MV-4-11 (cell line): Measurements from ENCODE around the gene SH2D3A.
"Not testable (repeated sequence)": the region's sequence is repeated elsewhere in the genome, so short reads cannot be mapped to it uniquely, and the experiment has no call there.

ENCODE experiments used
- DNase-seq: peaks from one replicate; lab custom pipeline; 2025; lab: John Stamatoyannopoulos, UW

SH2D3A gene

DNA sequence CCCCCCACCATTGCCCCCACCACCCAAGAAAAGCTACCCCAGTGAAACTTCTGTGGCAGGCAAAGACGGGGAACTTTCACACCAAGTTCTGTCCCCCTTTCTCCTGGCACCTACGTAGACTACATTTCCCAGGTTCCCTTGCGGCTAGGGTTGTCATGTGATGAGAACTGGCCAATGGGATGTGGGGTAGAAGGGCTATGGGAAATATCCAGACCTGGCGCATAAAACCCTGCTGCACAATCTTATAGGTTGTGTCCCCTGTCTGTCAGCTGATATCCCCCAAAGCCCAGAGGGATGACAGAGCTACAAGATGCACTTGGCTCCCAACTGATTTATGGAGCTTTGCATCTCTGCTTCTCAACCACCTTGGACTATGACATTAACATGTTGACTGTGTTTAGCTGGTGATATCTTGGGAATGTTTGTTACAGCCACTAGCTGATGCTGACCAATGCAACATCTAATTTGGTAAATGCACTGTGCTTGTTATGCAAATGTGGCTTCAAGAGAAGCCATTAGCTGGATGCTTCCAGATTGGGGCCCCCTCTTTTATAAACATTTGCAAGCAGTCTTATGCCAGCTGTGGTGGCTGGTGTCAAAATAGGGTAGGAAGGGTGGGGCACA is 6.1 kb downstream of the SH2D3A start:
- DNase-seq = peak; percentile 46

DNA sequence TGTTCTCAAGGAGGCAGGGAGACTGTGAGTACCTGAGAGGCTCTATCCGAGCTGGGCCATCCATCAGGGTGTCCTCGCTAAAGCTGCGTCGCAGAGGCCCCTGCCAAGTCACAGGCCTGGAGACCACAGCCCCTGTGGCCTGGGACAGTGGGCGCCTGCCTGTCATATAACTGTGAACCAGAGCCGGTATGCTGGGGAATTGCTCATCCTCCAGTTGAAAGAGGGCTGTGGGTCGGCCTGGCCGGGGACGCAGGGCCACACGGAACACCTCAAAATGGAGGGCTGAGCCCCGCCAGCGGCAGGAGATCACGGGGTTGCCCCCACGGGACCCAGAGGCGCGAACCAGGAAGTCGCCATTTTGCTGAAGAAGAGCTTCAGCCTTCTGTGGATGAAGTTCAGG is 6.6 kb downstream of the SH2D3A start:
- no peak for DNase-seq

GRCh38 chr19:6754653-6755463 is 12.4 kb downstream of the SH2D3A start:
- DNase-seq = no peak

GRCh38 chr19:6754136-6754535 is 13.1 kb downstream of the SH2D3A start:
- DNase-seq = no peak

- peak; percentile 94 for DNase-seq
Observed at GRCh38 chr19:6753178-6754031, 13.8 kb downstream of the SH2D3A start.

DNA sequence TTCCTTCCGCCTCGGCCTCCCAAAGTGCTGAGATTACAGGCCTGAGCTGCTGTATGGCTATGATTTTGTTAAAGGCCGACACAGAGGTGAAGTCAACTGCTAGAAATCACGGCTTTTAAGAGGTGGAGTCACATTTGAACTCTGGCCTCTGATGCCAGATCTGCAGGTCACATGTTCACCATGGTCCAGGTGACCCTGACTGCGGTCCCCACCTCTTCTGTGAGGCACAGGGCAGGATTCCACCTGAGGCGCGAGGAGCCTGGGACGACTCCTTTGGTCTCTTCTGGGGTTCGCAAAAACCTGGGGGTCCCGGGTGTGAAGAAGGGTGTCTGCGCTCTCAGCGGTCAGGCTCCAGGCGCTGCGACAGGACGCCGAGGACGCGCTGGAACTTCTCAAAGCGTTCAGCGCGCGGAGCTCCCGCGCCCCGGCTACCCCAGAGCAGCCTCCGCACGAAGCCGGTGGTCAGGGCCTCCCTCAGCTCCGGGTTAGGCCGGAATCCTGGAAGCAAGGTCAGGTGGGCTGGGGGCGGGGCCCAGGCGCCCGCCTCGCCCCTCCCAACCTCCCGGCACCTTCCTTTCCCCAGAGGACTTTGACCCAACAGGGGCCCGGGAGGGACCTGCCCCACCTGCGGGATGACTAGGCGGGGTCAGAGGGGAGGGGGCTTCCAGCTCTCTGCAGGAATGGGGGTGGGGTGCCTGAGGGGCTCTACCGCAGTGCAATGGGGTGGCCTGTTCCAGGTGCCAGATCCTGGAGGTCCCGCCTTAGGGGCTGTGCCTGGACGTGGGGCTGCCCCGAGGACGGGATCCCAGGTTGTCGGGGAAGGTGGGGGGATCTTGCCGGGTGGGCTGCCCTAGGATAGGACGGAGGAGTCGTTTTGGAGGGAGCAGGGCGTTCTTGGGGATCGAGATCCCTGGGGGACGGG is 14.7 kb downstream of the SH2D3A start:
- DNase-seq = no peak

DNA sequence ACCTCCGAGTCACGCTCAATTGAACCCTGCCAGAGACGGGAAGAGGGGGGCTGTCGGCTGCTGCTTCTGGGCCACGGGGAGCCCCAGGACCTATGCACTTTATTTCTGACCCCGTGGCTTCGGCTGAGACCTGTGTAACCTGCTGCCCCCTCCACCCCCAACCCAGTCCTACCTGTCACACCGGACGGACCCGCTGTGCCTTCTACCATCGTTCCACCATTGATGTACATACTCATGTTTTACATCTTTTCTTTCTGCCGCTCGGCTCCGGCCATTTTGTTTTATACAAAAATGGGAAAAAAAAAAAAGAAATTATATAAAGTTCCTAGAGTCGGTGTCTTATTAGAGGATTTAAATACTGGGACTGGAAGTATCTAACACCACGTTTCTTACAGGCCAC is 16.0 kb downstream of the SH2D3A start:
- no peak for DNase-seq

- no peak for DNase-seq
Observed at GRCh38 chr19:6750062-6750461, 17.2 kb downstream of the SH2D3A start.

DNA sequence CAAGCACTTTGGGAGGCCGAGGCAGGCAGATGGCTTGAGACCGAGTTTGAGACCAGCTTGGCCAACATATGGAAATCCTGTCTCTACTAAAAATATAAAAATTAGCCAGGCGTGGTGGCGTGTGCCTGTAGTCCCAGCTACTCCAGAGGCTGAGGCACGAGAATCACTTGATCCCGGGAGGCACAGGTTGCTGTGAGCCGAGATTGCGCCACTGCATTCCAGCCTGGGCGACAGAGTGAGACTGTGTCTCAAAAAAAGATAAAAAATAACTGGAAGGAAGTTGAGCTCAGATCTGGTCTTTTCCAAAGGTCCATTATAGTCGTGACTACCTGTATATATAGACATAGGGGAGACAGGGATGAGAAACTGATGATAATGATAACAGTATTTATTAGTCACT is 18.7 kb downstream of the SH2D3A start:
- not testable (repeated sequence) for DNase-seq

DNA sequence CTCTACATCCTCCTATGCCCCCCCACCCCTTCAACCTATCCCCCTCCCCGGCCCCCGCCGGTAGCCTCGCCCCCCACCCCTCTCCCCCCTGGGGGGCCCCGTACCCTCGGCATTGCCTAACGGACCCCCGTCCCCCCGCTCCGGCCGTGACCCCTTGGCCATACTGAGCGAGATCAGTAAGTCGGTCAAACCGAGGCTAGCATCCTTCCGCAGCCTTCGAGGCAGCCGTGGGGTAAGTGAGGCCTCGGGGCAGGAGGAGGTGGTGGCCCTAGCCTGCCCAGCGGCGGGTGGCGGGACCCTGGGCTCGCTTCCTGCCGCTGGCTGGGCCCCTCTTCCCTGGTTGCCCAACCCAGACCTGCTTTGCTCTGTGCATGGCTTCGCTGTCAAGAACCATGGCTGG is 21.3 kb downstream of the SH2D3A start:
- no peak for DNase-seq

- DNase-seq = no peak
Observed at GRCh38 chr19:6744381-6745301, 22.6 kb downstream of the SH2D3A start.

DNA sequence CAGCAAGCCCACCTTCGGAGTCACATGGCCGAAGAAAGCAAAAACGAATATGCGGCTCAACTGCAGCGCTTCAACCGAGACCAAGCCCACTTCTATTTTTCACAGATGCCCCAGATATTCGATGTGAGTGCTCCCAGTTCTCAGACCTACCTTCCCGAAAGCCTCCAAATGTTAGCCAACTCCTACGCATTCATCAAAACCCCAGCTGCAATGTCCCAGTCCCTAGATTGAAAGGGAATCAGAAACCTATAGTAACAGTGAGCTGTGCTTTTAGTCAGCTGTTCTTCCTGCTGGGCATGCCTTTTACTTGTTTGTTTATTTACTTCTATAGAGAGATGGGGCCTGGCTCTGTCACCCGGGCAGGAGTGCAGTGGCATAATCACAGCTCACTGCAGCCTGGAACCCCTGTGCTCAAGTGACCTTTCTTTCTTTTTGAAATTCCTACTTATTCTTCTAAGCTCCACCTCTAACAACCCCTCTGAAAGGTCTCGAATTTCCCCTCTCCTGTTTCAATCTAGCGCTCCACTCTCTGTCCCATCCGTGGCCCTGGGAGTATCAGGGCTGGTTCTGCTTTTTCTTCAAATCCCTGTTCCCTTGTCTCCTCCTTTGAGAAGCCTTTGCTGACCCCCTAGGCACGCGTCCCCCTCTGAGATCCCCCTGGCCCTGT is 23.4 kb downstream of the SH2D3A start:
- no peak for DNase-seq

DNA sequence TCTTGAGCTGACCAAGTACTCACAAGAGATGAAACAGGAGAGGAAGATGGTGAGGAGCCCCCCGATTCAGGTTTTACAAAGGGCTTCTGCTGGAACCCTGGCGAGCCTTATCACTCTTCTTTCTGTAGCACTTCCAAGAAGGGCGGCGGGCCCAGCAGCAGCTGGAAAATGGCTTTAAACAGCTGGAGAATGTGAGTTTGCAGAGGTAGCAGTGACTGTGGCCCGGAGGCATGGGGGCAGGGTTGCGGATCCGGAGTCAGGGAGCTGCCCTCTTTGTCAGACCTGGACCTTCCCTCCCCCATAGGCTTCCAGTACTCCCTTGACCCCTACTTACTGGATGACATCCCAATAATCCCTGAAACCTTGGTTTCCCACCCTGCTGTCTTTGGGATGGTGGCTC is 24.2 kb downstream of the SH2D3A start:
- no peak for DNase-seq

DNA sequence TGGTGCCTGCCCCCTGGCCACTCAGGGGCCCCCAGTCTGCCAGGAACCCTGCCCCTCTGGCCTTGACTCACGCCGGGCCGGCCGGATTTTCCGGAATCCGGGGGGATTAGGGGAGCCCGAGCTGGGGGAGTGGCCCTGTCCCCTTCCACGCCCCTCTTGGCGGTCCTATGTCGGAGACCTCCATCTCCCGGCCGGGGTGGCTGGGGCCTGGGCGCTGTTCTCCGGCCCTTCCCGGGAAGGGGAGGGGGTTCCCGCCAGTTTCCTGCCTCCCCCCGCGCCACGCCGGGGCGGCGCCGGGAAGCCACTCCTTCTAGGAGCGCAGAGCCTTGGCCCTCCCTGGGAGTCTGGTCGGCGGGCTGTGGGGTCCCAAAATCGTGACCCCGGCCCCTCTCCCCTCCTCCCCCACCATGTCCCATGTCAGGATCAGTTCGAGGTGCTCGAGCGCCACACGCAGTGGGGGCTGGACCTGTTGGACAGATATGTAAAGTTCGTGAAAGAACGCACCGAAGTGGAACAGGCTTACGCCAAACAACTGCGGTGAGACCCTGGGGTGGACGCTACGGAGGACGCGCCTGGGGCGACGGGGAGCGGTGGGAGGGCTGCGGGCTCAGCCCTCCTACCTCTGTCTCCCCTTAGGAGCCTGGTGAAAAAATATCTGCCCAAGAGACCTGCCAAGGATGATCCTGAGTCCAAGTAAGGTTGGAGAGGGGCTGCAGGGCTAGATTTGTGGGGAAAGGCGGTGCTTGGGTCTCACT is 26.5 kb downstream of the SH2D3A start:
- peak; percentile 49 for DNase-seq

- DNase-seq = no peak
Observed at GRCh38 chr19:6739883-6740588, 27.2 kb downstream of the SH2D3A start.

DNA sequence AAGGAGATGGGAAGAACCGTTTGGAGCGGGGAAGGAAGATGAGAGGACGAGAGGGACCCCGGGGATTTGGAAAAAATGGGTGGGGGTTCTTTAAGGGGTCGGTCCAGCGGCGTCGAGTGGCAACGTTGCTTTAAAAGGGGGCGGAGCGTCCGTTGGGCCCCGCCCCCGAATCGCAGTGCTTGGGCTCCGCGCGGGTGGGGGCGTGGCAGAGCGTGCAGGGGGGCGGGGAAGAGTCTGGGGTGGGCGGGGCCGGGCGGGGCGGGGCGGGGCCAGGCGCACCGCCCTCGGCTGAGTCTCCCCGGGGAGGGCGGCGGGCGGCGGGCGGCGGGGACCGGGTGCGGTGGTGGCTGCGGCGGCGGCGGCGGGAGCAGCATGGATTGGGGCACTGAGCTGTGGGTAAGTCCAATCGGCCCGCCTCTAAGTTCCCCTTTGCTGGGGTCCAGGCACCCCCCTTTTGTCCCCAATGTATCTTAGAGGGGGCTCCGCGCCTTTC is 27.8 kb downstream of the SH2D3A start, which contains the start of gene TRIP10:
TRIP10 (plus strand) TSS at position 291 of the 493 bp plus-strand sequence; CDS start at position 373, 82 bp downstream.
- DNase-seq = peak; percentile 79

GRCh38 chr19:6738787-6739389 is 28.3 kb downstream of the SH2D3A start:
- DNase-seq = no peak
